Measurements from ENCODE around the gene LEFTY1.
"Not testable (repeated sequence)": the region's sequence is repeated elsewhere in the genome, so short reads cannot be mapped to it uniquely, and the experiment has no call there.

- TF ChIP-seq, protein P1, sequence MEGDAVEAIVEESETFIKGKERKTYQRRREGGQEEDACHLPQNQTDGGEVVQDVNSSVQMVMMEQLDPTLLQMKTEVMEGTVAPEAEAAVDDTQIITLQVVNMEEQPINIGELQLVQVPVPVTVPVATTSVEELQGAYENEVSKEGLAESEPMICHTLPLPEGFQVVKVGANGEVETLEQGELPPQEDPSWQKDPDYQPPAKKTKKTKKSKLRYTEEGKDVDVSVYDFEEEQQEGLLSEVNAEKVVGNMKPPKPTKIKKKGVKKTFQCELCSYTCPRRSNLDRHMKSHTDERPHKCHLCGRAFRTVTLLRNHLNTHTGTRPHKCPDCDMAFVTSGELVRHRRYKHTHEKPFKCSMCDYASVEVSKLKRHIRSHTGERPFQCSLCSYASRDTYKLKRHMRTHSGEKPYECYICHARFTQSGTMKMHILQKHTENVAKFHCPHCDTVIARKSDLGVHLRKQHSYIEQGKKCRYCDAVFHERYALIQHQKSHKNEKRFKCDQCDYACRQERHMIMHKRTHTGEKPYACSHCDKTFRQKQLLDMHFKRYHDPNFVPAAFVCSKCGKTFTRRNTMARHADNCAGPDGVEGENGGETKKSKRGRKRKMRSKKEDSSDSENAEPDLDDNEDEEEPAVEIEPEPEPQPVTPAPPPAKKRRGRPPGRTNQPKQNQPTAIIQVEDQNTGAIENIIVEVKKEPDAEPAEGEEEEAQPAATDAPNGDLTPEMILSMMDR (conservative IDR thresholded peaks at IDR 0.05; ENCODE audit: low read depth, low read length) = not testable (repeated sequence)
- TF ChIP-seq RAD21 (IDR thresholded peaks at IDR 0.05; ENCODE audit: low read length); RCOR1 (IDR thresholded peaks at IDR 0.05; ENCODE audit: insufficient replicate concordance, low read length); ELK1 (IDR thresholded peaks at IDR 0.05; ENCODE audit: borderline replicate concordance, low read depth, low read length); CEBPB (IDR thresholded peaks at IDR 0.05; ENCODE audit: low read depth, low read length); MXI1 (IDR thresholded peaks at IDR 0.05; ENCODE audit: borderline replicate concordance, low read depth, low read length); CHD1 (IDR thresholded peaks at IDR 0.05; ENCODE audit: low read depth, low read length); POLR2A (IDR thresholded peaks at IDR 0.05; ENCODE audit: low read depth, low read length): not testable (repeated sequence)
- TF ChIP-seq, protein P2, sequence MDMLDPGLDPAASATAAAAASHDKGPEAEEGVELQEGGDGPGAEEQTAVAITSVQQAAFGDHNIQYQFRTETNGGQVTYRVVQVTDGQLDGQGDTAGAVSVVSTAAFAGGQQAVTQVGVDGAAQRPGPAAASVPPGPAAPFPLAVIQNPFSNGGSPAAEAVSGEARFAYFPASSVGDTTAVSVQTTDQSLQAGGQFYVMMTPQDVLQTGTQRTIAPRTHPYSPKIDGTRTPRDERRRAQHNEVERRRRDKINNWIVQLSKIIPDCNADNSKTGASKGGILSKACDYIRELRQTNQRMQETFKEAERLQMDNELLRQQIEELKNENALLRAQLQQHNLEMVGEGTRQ (IDR thresholded peaks at IDR 0.05; ENCODE audit: low read depth, low read length) = not testable (repeated sequence)
Observed at GRCh38 chr1:225836296-225836695, 52.6 kb downstream of the LEFTY1 start.
